Smooth muscle cell of the brain vasculature (primary cell): ENCODE data around the gene TCF4.

ENCODE experiments used
- DNase-seq: peaks from one replicate; pipeline ENCODE4 v3.0.0-alpha.2; 2012; ENCODE audit warnings: low read depth, low spot score

The TCF4 gene

DNA sequence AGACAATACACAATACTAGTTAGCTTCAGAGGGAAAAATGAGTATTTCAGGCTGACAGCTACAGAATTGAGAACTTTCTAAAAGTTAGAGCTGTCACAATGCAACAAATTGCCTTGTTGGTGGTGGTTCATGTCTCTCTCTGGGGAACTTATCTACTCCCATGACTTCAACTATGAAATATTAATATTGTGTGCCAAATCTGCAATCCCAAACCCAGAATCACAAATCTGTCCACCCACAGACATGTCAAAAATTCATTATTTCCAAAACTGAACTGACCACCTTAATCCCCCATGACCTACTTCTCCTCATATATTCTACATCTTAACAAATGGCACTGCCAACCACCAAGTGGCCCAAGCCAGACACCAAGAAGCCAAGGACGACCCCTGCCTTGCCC lies 143.5 kb downstream of the TCF4 start:
- DNase-seq = no peak

DNA sequence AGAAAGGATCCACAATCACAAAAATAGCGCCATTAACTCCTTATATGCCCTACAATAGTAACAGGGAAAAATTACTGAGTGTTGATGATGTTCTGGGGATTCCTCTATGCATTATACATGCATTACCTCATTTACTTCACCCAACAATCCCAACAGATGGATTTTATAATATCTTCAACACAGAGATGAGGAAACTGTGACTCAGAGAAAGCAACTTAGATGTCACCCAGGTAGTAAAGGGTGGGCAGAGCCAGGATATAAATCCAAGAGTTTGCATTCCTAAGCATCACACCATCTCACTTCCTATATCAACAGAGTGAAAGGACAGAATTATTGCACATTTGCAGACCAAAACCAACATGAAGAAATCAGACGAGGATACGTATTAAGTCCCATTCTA lies 144.2 kb downstream of the TCF4 start:
- DNase-seq = no peak

DNA sequence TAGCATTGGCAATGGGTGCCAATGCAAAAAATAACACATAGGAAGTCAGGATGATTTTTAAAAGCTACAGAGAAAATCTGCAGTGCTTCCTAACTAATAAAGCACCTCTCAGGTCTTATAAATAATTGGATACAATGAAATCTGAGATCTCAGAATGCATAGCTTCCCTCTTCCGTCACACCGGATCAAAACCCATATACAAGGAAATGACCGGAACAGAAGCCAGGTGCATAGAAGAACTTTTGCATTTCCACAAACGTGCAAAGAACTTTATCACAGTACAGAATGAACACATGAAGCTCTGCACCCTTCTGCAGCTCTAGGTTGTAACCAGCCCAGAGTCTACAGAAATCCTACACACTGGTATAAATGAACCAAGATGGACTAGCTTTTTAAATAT lies 145.4 kb downstream of the TCF4 start:
- DNase-seq = no peak

DNA sequence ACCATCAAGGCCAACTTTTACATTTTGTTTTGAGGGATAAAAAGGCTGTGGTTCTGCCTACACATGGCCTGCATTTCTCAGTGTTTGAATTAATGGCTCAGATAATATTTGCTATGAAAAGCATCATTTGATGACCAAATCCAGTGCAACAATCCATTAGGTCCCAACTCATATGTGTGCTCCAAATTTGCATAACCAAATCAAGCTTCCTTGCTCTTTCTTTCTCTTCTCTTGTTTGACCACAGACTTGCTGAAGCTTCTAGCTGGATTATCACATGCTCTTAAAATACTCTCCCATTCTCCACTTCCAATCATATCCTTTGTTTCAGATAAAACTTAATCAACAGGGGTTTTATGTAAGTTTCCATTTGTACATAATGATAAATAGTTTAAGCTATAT lies 147.0 kb downstream of the TCF4 start:
- no peak for DNase-seq

DNA sequence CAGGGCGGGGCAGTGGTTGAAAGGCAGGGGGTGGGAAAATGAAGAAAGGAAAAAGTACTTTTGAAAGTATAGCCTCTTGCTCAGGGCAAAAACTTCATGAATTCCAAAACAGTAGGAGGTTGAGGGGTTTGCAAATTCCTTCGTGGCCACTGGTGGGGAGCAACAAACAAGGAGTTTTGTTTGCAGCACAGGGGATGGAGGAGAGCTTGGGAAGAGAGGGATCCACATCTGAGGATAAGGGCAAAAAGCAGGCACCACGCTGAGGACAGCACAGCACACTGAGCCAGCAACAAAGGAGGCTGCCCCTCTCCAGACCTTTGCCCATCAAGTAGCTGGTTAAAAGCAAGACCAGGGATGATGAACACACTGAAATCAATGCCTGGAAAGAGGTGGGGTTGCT lies 148.9 kb downstream of the TCF4 start:
- DNase-seq = peak; percentile 49

DNA sequence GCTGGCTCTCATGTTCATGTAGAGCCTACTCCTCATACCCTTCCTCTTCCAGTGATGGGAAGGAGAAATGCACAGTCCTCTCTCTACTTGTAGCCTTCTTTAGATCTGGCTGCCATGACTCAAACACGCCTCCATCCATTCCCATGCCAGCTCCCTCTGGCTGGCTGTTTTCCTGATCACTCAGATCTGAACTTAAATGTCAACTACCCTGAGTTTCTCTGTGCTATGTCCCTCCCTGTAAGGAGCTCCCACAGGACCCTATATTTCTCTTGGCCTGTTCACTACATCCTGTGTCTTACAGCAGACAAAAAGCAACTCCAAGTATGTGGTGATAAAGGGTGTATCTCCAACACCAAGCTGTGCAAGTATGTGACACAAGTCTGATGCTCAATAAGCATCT lies 152.4 kb downstream of the TCF4 start:
- no peak for DNase-seq

DNA sequence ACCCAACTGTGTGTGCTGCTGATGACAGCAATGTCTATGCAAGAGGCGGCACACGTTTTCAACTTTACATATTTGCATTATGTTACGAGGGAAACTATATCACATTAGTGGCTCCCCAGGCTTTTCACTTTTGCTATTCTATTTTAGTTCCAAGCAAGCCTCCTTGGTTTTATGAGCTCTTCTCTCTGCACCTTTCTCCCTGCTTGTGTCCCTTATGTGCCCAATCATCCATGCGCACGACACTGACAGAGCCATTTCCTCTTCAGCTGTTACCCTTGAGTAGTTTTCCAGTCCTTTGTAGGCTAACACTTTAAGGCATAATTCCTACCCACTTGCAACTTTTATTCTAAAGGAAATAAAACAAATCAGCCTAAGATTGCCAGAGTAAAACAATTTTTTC lies 154.3 kb downstream of the TCF4 start:
- DNase-seq = no peak

DNA sequence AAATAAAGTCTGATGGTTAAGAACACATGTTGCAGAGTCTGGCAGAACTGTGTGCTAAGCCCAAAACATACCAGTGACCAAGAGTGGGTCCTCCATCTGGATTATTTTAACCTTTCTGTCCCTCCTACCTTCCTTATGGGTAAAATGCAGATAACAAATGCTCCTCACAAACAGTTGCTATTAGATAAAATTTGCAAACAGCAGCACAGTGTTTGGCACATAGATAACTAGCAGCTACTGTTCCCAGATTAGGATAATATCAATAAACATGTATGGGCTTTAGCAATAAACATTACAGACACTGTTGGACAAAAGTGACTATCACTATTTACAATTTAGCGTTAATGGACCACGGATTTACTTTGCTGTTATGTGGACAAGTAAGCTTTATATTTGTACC lies 154.9 kb downstream of the TCF4 start:
- no peak for DNase-seq

DNA sequence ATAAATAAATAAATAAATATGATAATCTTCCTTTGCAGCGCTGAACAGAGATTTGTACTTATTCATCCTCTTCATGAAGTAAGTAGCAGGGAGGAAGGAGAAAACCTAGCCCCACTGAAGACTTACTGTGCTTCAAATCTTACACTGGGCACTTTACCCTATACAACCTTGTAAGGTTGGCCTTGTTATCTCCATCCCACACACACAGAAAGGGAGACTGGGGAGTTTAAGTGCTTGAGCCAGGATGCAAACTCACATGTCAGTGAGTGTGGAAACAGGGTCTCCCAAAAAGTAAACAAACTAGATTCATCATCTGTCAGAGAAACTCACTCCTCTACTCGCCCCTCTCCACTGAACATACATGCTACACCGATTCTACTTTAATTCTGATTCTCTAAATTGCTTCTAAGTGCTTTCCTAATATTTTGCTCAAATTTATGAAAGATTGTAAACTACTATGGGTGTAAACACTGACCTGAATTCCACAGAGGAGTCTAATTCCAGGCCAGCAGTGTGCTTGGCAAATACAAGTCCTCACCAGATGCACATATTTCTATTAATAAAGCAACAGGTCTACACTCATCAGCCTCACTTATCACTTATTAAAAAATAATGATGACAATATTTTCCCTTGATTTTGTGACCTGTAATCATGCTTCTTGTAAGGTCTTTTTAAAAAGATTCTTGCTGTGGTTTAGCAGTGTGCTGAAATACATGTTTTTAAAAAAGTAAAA lies 155.5 kb downstream of the TCF4 start:
- no peak for DNase-seq

DNA sequence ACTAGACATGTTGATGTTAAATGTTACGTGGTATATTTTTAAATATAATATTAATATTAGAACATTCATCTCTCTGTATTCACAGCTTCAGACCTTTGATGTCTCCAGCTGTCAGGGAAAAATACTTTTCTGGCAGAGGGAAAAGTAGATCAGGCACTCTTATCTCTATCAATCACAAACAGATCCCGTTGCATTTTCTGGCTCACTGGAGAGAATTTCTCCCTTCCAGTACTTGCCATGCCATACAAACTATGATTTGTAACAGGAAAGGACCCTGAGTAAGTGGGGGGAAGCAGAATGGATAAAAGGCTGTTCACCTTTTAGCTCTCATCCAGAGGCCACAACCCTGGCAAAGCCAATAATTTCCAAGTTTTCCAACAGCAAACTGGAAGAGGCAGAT lies 158.0 kb downstream of the TCF4 start:
- no peak for DNase-seq

DNA sequence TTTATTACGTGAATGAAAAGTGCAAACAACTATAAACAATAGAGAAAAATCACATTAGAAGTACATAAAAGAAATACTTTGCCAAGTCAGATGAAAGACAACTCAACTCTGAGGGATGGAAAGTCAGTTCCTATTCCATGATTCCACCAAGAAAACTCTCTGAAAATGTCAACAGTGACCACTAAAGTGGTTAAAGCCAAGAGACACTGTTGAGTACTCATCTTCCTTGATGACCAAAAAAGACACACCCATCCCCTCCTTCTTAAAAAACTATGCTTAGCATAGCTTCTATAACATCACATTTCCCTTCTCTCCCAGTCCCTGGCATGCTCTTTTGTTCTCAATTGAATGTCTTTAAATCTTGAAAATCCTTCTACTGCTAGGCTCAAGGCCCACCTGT lies 160.0 kb downstream of the TCF4 start:
- DNase-seq = no peak

DNA sequence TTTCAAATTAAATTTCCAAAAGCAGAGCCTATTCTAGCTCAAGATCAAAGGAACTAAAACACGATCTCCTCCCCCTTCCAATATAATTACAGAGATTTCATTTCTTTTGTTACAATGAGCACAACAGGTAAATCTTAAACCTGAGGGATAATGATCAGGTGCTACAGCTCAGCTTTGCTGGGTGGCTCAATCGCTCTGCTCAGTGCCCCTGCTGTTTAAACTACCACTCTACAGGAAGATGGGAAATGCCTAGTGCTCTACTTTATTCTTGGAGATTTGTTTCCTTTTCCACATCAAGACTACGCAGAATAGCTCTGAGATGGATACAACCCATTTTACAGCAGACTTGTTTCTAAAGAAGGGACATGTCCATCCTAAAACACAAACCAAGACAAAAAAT lies 162.3 kb downstream of the TCF4 start:
- DNase-seq = no peak

DNA sequence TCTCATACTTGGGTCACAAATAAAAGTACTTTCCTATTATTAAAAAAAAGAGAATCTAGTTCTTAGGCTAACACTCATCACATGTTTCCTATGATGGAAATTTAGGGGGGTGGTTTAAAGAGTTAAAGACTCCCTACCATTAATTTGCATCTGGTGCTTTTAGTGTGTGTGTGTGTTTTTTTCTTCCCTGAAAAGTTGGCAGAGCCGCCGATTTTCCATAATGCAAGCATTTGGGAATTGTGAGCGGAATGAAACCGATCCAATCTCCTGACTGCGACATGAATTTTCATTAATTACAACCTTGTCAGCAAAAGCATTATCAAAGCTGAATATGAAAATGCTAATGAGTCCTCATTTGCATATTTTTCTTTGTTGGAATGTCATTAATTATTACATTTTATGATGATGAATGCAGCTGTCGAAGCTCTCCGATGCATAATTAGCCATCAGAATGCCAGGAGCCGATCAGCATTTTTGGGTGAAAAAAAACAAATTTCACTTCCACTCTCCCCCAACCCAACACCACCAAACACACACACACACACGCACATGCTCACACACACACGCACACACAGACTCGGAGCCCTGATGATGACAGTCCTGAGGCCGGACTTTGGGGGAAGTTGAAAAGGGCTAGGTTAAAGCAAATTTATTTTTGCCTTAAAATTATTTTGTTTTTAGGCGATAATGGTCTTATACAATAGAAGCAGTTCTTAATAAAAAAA lies 165.4 kb downstream of the TCF4 start:
- no peak for DNase-seq

DNA sequence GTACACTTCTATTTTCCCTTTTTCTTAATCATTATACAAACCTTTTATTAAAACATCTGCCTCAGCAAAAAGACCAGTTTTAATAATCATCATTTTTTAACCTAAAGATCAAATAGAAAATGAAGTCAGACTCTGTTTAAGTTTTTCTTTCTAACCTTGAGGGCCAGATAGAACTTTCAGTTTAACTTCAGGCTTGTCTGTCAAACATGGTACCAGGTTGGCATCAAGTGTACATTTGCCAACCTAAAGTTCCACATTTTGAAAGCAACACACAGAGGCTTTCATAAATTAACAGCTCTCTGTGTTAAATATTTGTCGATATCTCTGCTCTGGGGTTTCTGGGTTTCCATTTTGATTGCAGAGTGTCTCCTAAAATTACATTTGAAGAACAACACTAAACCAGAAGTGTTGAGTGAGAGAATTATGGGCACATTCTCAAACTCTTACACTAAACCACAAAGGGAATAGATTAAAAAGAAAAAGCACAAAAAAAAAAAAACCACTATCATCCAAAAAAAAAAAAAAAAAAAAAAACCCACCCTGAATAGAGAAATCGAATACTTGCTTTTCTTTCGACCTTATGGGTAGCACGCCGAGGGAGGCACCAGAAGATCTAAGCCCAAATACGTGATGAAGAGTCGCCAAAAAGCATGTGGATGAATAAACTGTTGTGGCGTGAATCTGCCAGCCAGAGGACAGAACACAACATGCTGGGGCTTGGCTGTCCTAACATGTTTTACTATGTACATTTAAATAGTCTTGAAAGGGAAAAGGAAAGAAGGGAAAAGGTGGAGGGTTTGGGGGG lies 166.2 kb downstream of the TCF4 start:
- no peak for DNase-seq

DNA sequence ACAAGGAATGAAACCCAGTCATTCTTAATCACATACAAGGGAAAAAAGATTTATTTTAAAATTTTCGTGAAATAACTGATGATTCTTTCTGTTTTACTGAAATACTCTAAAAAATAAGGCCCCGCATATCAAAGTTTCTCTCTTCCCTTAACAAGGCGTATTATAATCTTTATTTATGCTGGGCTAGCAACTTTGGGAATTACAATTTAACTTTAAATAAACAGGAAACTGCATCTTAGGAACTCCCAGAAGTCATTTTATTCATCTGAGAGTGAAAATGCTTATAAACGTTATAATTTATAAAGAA lies 166.7 kb downstream of the TCF4 start:
- DNase-seq = no peak

DNA sequence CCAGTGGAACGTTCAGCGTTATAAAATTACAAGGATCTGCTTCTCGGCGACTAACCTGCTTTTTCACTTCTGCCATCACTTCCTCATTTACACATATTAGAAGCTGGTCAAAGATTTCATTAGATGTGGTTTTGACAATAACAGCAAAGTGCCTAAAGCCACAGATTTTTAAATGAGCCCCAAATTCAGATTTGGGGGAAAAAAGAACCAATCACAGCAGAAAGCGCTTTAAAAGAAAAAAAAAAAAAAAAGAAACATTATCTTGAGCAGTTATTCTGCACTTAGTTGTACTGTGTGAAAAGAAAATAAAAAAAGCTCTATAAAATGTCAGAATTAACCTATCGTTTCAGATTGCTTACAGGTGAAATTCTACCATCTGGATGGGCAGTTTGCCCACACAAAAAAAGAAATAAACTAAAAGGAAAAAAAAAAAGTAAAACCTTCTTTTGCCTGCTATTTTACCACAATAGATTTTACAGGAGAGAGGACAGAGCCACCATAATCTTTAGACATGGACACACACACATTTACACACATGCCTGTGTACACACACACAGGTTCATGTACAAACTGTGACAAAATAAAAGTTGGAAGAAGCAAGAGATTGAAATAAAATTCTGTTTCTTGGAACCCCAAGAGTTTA lies 167.2 kb downstream of the TCF4 start:
- DNase-seq = no peak

DNA sequence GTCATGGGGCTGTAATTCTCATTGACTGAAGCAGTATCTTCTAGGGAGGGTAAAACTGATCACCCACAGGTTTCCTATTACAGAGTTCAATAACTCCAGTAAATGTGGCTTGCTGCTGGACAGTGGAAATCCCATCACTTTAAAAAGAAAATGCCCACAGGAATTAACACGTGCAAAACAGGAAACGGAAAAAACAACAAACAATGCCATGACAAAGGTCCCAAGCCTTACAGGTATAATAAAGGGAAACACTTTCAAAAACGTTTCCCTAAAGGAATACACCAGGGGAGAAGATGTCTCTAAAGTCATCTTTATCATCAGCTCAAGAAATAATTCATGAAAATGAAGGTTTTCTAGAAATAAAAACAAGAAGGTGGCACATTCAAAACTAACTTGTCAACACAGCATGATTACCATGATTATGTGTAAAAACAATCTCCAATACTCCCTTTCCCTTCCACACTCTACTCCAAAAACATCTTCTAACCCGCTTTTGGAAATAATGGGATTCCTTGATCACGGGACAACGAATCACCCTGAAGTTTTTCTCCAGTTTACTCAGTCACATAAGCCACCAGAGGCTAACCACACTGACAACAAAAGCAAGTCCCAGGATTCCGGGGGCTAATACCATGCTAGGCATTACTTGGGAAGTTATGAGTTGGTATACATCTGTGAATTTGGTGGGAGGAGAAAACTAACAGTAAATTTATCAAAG lies 167.9 kb downstream of the TCF4 start:
- no peak for DNase-seq

DNA sequence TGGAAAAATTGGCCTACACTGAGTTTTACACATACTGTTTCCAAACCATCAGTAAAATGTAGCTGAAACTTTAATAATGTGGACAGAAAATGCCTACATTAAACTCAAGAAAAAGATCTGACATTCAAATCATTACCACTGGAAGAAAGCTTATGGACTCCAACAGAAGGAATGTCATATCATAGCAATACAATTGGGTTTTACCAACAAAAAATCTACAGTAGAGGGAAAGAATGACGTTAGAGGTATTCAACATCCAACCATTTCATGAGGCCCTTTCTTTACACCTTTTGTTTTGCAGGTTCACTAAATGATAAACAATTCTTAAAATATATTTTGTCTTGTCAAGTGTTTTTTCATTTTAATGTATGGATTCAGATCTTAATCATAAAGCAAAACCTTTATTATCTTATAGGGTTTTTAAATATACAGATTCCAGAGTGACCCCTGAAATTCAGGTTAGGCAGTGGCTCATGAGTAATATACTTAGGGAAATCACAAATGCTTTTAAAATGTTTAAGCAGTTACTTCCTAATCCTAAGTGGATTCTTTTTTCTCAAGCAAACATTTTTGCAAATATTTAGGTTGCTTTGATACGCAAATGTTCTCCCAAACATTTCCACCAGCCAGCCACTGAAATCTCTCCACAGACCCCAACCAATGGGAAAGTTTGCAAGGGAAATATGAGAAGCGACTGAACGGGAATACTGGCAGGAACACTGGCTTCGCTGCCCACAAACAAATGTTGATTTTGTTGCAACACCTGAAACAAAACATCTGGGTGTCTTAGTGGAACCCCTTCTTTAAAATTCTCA lies 168.7 kb downstream of the TCF4 start:
- DNase-seq = no peak

DNA sequence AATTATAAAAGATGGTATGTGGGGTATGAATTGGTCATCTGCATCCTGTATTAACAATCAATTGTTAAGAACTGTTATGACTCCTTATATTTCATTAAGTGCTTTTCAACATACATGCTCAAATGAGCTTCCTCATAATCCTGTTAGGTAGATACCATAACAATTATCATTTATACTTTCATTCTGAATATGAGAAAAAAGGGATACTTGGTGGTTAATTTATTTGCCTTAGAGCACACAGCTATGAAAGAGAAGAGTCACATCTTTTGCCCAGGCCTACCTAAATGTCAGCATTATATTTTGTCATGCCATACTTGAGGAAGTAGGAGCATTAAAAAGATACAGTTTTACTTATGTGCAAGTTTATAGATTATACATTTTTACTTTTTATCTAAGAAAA lies 169.6 kb downstream of the TCF4 start:
- no peak for DNase-seq

DNA sequence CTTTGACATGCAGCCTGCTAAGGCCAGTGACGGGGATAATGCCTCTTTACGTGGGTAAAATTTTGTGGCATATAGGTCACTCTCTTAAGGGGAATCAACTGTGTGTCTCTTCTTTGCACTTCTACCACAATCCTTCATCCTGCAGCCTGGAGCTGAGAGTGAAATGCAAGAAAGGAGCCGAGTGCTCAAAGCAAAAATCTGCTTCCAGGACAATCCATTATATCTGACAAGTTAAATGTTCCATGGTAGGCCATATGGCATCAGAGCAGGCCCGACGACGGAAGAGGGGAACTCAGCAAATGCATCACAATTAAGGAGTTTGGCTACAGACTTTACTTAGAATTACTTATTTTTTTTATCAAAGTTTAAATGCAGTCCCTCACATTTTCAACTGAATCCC lies 171.2 kb downstream of the TCF4 start:
- DNase-seq = no peak
